Heart left ventricle (tissue), 16 donors: ENCODE data around the gene RGL3. TPM values are rescaled to one million over a fixed set of nuclear protein-coding genes. Genes with fewer than 3 reads are reported as not detected.
A peak's percentile ranks its signal among the peaks of the same experiment; 100 is the strongest.
"Not testable (repeated sequence)": the region's sequence is repeated elsewhere in the genome, so short reads cannot be mapped to it uniquely, and the experiment has no call there.

ENCODE experiments used
- ATAC-seq, 4 donors: fragments of 200-7000 bp; cut with Tn5 transposase; one replicate each; pipeline ENCODE4 v1.9.1; 2020 to 2022; ENCODE audit warnings: moderate library complexity in 4 of 4, mild to moderate bottlenecking in 3 of 4, moderate number of reproducible peaks in 1 of 4
- DNase-seq, 5 donors: peaks; one replicate each; pipeline ENCODE4 v3.0.0-alpha.2; 2020
- H3K27ac ChIP-seq, 12 donors: fragments of 200-600 bp; sonication (generic) in 4 of 12; one replicate each; pipeline versions ENCODE4 v1.5.0 to v1.8.0; 2016 to 2022; ENCODE audit warnings: mild to moderate bottlenecking in 2 of 12
- H3K27me3 ChIP-seq, 9 donors: fragments of 200-600 bp; sonication (generic) in 2 of 9; one replicate each; pipeline versions ENCODE4 v1.5.1 to v1.8.0; 2016 to 2022; ENCODE audit warnings: mild to moderate bottlenecking in 3 of 9
- H3K36me3 ChIP-seq, 9 donors: fragments of 200-600 bp; sonication (generic) in 2 of 9; one replicate each; pipeline versions ENCODE4 v1.5.0 to v1.8.0; 2018 to 2022; ENCODE audit warnings: mild to moderate bottlenecking in 2 of 9
- H3K4me1 ChIP-seq, 12 donors: fragments of 200-600 bp; sonication (generic) in 4 of 12; one replicate each; pipeline versions ENCODE4 v1.5.0 to v1.8.0; 2016 to 2022; ENCODE audit warnings: mild to moderate bottlenecking in 3 of 12
- H3K4me3 ChIP-seq, 12 donors: fragments of 200-600 bp; sonication (generic) in 4 of 12; one replicate each; pipeline versions ENCODE4 v1.5.0 to v1.8.0; 2017 to 2022; ENCODE audit warnings: mild to moderate bottlenecking in 9 of 12, moderate library complexity in 4 of 12
- H3K9me3 ChIP-seq, 12 donors: fragments of 200-600 bp; sonication (generic) in 4 of 12; one replicate each; pipeline versions ENCODE4 v1.5.0 to v1.8.0; 2016 to 2022; ENCODE audit warnings: mild to moderate bottlenecking in 1 of 12
- CTCF ChIP-seq, 12 donors: fragments of 200-600 bp; sonication (generic) in 4 of 12; IDR thresholded peaks; one replicate each; pipeline versions ENCODE4 v1.5.0 to v1.8.0; 2018 to 2022; ENCODE audit warnings: antibody characterized with exemption in 12 of 12, mild to moderate bottlenecking in 5 of 12
- POLR2A ChIP-seq, 2 donors: fragments of 450-650 bp; IDR thresholded peaks; one replicate each; pipeline ENCODE4 v1.6.1; 2017; ENCODE audit warnings: antibody characterized with exemption in 2 of 2, mild to moderate bottlenecking in 2 of 2, moderate library complexity in 2 of 2
- WGBS, 4 donors: extraction: QIAGEN DNeasy Blood & Tissue Kit in 2 of 4; methylation state at CpG; one replicate each; pipeline versions ENCODE4 v1.1.5 to v1.1.7; 2013 to 2018; 5-methylcytosine and 5-hydroxymethylcytosine counted together
- intact Hi-C, 10 donors: fragments of 100-400 bp; cut with DNase I; formaldehyde crosslinking; loops; one replicate each; pipeline versions ENCODE4 v1.11.1 to v1.14.2; 2022
- polyA plus RNA-seq, 2 donors: library from polyadenylated mRNA; stranded (reverse); fragments of 200-250 nt; gene quantifications; one replicate each; pipeline ENCODE4 v1.2.3, GENCODE V29; 2013
- total RNA-seq, 9 donors: library from RNA; depleted of rRNA in 2 of 9; stranded (reverse); fragments of >200 nt in 2 of 9; fragmentation: NEBNext Ultra II Directional in 3 of 9; extraction: Animal tissue kit (Norgen Biotek cat#: 25700) in 3 of 9; gene quantifications; one replicate each; pipeline versions ENCODE4 v1.1.0 to v1.2.4, GENCODE V29; 2016 to 2023
- donor health status: ischemic (EF 13 %, LVEDD 7.1; RV severe dilation, severe dysfunction).
- donor health status: healthy with polysubstance abuse.
- donor health status: DM: no; HTN: yes; CAD: no.
- donor health status: DM: no; HTN: no; CAD: no.
- donor health status: ischemic (EF 25% LVEDD 6.9; RV normal size, moderate dysfunction).
- donor health status: ischemic (EF 25% LVEDD 5.7; RV mildly dilated, moderate dysfunction).
- donor health status: healthy.
- donor health status: DM: yes; HTN: yes; CAD: no.
- donor health status: ischemic (EF 35%, LVEDD 5.7; RV mildly dilated, moderate dysfunction).
- donor health status: nonischemic (EF 11% LVEDD 7.7; RV severe dilation, severe dysfunction).
- donor health status: DM: yes; HTN: yes; CAD: no.
- donor health status: PGD.
- donor health status: ischemic (EF 29% LVEDD 5.4; RV normal size, mild dysfunction).
- donor health status: nonischemic (EF 23%, LVEDD 6.1; RV moderate dilation, normal function).

RGL3 gene
- total and polyA plus RNA-seq, 11 donors = 2.1 to 11.3 (median 4.0) TPM

GRCh38 chr19:11355160-11356073 lies 63.7 kb downstream of the RGL3 start, which contains the start of gene PLPPR2:
Gene PLPPR2, plus strand, starts transcription at chr19:11355432. Its CDS starts 2,242 bp downstream, at chr19:11357674.
- H3K36me3 ChIP-seq = peaks cover 0 to 17% (median 0%) of the 10 kb centered on the region in 9 donors
- no peaks in the 10 kb centered on the region for H3K27me3 ChIP-seq
- WGBS, 4 donors = 6 to 9% (median 8%) methylated on average over 35 to 62 of the region's 62 CpGs
- peak within 1 kb of the TSS; percentile 55 to 87 (median 66) for H3K4me3 ChIP-seq
- ATAC-seq (peak; percentile 81 to 97 (median 96)), DNase-seq (peak; percentile 92 to 97 (median 97))
- intact Hi-C loops = no loop called here
- H3K4me1 ChIP-seq = peaks cover 0 to 15% (median 0%) of the 10 kb centered on the region in 12 donors
- no peaks in the 10 kb centered on the region for H3K9me3 ChIP-seq
- H3K27ac ChIP-seq = peak within 1 kb of the TSS in 9 of 12 donors; percentile 46 to 85 (median 57)
- TF ChIP-seq CTCF (IDR thresholded peaks at IDR 0.05) (no peak), POLR2A (IDR thresholded peaks at IDR 0.05) (peak in 1 of 2 donors; percentile 77)

- 95 to 97% (median 96%) methylated on average over 4 of the region's 4 CpGs for WGBS, 4 donors
- H3K4me3 ChIP-seq, DNase-seq, H3K9me3 ChIP-seq, intact Hi-C loops, H3K27me3 ChIP-seq, H3K36me3 ChIP-seq, H3K27ac ChIP-seq, ATAC-seq: not testable (repeated sequence)
- peaks cover 0 to 15% (median 0%) of the 10 kb centered on the region in 12 donors for H3K4me1 ChIP-seq
Observed at GRCh38 chr19:11354102-11354501, 65.0 kb downstream of the RGL3 start.

GRCh38 chr19:11349171-11349570 lies 69.9 kb downstream of the RGL3 start:
- no peaks in the 10 kb centered on the region for H3K36me3 ChIP-seq
- intact Hi-C loops = loop anchor here in 2 of 10 donors (5.0 kb wide), 2 partner anchors 33 to 57 kb away; partner anchors contain the start of gene EPOR (in 1 of the 2)
- no peak overlapping the region for H3K27ac ChIP-seq
- peaks cover 0 to 26% (median 20%) of the 10 kb centered on the region in 12 donors for H3K4me1 ChIP-seq
- H3K9me3 ChIP-seq = peaks cover 0 to 10% (median 0%) of the 10 kb centered on the region in 12 donors
- ATAC-seq = no peak
- H3K4me3 ChIP-seq = no peak overlapping the region
- 87 to 93% (median 93%) methylated on average over 4 of the region's 4 CpGs for WGBS, 4 donors
- TF ChIP-seq CTCF (IDR thresholded peaks at IDR 0.05) = no peak
- TF ChIP-seq POLR2A (IDR thresholded peaks at IDR 0.05) = no peak
- no peak for DNase-seq
- no peaks in the 10 kb centered on the region for H3K27me3 ChIP-seq

GRCh38 chr19:11347546-11348039 lies 71.5 kb downstream of the RGL3 start:
- Histone ChIP-seq H3K4me1 (peaks cover 0 to 32% (median 22%) of the 10 kb centered on the region in 12 donors), H3K9me3 (peaks cover 0 to 10% (median 0%) of the 10 kb centered on the region in 12 donors), H3K4me3 (no peak overlapping the region), H3K27ac (peak overlapping the region in 1 of 12 donors; percentile 92), H3K27me3 (no peaks in the 10 kb centered on the region), H3K36me3 (peaks cover 0 to 10% (median 0%) of the 10 kb centered on the region in 9 donors)
- ATAC-seq (no peak), DNase-seq (no peak)
- intact Hi-C loops = loop anchor here in 2 of 10 donors (5.0 kb wide), 2 partner anchors 35 to 55 kb away; partner anchors contain the start of gene EPOR (in 1 of the 2)
- 77 to 86% (median 80%) methylated on average over 4 to 7 of the region's 7 CpGs for WGBS, 4 donors
- TF ChIP-seq POLR2A (IDR thresholded peaks at IDR 0.05) (no peak), CTCF (IDR thresholded peaks at IDR 0.05) (no peak)
